Epithelial cell of esophagus (primary cell): ENCODE data around the gene UBA6.
"Not testable (repeated sequence)": the region's sequence is repeated elsewhere in the genome, so short reads cannot be mapped to it uniquely, and the experiment has no call there.

Experiments
- DNase-seq: peaks from one replicate; pipeline ENCODE4 v3.0.0; 2010; ENCODE audit warnings: low read depth
- H3K4me3 ChIP-seq: 2 replicates; pipeline ENCODE4 v1.5.1; 2011; ENCODE audit warnings: mild to moderate bottlenecking, low read length, control low read depth
- CTCF ChIP-seq: IDR thresholded peaks from 2 replicates; pipeline ENCODE4 v1.5.1; 2011; ENCODE audit warnings: low read depth, mild to moderate bottlenecking, low read length, control low read depth, inconsistent platforms; ENCODE audit not compliant: insufficient read depth; ENCODE audit errors: missing control alignments

UBA6 gene

DNA sequence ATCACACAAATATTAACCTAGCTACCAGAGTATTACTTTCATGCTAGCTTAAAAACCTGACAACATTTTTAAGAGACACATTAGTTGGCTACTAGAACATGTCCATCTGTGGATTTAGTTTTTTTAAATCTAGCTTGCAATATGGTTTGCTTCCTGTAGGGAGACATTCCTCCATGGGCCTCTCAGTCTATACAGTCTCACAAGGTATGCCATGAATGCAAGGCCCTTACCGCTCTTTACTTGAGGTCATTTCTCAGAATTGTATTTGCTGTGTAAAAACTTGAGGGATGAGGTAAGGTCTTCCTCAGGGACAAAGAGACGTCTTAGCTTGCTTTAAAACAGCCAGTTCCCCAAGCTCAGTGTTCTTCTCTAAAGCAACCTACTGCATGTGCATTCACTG, 26.9 kb downstream of the UBA6 start:
- no peak overlapping the region for H3K4me3 ChIP-seq
- peak; percentile 15 for TF ChIP-seq CTCF
- DNase-seq, result no peak

DNA sequence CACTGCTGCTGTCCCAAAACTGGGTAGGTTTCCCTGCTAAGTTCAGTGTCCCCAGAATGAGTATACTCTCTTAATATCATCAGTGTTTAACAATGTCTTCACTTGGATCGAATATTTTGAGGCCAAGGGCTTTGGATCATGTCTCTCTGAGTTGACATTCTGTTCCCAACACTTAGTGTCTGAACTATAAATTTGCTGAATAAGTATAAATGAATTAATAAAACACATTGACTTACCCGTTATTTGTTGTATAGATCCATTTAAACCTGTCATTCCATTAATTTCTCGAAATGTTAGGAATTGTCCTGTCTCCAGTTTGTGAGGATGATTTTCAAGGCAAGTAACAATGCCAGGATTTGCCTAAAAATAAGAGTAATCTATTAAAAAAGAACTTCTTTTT, 32.6 kb downstream of the UBA6 start:
- no peak for TF ChIP-seq CTCF
- H3K4me3 ChIP-seq, result no peak overlapping the region
- no peak for DNase-seq

DNA sequence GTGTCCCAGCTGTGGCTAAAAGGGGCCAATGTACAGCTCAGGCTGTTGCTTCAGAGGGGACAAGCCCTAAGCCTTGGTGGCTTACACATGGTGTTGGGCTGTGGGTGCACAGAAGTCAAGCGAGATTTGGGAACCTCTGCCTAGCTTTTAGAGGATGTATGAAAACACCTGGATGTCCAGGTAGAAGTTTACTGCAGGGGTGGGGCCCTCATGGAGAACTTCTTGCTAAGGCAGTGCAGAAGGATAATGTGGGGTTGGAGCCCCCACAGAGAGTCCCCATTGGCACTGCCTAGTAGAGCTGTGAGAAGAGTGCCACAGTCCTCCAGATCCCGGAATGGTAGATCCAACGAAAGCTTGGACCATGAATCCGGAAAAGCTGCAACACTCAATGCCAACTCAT, 40.5 kb downstream of the UBA6 start:
- H3K4me3 ChIP-seq, result no peak overlapping the region
- no peak for DNase-seq
- no peak for TF ChIP-seq CTCF

- H3K4me3 ChIP-seq, result no peak overlapping the region
- no peak for TF ChIP-seq CTCF
- no peak for DNase-seq
Measured at GRCh38 chr4:67659065-67659464, 41.9 kb downstream of the UBA6 start.

- no peak for TF ChIP-seq CTCF
- DNase-seq, result peak; percentile 58
- no peak overlapping the region for H3K4me3 ChIP-seq
Measured at GRCh38 chr4:67658302-67658701, 42.7 kb downstream of the UBA6 start.

DNA sequence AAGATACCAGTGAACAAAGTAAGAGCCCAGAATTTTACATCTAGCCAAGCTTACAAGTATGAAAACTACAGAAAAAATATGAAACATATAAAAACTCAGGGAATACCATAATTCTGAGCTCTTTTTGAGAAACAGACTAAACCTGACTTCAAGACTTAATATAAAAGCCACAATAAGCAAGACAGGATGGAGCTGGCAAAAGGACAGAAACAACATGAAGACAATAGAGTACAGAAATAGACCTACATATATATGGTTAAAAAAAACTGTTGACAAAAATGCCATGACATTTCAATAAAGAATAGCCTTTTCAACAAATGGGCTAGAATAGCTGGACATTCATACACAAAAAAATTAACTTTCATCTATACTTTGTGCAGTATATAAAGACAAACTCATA, 49.4 kb downstream of the UBA6 start:
- no peak for TF ChIP-seq CTCF
- no peak overlapping the region for H3K4me3 ChIP-seq
- no peak for DNase-seq

DNA sequence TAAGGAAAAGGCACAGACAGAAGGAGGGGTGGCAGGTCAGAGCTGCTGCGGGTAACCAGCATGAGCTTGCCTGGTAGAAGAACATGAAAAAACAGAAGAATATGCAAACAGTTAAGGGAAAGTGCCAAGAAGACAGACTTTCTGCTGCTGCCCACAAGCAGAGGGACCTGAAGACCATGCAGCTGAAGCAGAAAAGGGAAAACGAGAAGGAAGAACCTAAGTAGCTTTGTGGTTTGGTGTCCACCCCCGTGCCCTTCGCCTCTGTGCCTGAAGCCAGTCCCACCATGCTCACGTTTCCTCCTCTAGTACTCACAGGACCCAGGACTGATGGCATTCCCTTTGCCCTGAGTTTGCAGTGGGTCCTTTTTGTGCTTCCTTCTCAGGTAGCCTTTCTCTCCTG, 62.8 kb downstream of the UBA6 start:
- no peak overlapping the region for H3K4me3 ChIP-seq
- TF ChIP-seq CTCF, result no peak
- DNase-seq, result no peak

DNA sequence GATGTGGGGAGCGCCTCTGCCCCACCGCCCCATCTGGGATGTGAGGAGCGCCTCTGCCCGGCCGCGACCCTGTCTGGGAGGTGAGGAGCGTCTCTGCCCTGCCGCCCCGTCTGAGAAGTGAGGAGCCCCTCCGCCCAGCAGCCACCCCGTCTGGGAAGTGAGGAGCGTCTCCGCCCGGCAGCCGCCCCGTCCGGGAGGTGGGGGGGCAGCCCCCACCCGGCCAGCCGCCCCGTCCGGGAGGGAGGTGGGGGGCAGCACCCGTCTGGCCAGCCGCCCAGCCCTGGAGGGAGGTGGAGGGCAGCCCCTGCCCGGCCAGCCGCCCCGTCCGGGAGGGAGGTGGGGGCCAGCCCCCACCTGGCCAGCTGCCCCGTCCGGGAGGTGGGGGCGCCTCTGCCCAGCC, 64.0 kb downstream of the UBA6 start:
- DNase-seq, H3K4me3 ChIP-seq: not testable (repeated sequence)
